CD4-positive, CD25-positive, alpha-beta regulatory T cell (primary cell): ENCODE measurements around the gene PRKAG3. TPM values are rescaled to one million over a fixed set of nuclear protein-coding genes. Genes with fewer than 3 reads are reported as not detected.

ENCODE experiments used
- ATAC-seq, 2 donors: fragments of 150-1000 bp; cut with Tn5 transposase; one replicate each; pipeline ENCODE4 v1.10.0; 2021; ENCODE audit warnings: low read depth in 2 of 2, moderate number of reproducible peaks in 2 of 2, moderate library complexity in 1 of 2
- DNase-seq, 3 donors: peaks; one replicate each; pipeline versions ENCODE4 v3.0.0 to v3.0.0-alpha.2; 2012 to 2022; ENCODE audit warnings: mixed read lengths in 1 of 3
- H3K27ac ChIP-seq: one replicate; pipeline ENCODE4 v1.7.0; 2013; ENCODE audit warnings: mild to moderate bottlenecking, low read length; ENCODE audit not compliant: insufficient read depth, poor library complexity, severe bottlenecking
- H3K27me3 ChIP-seq: one replicate; pipeline ENCODE4 v1.7.0; 2013; ENCODE audit warnings: low read length; ENCODE audit not compliant: control insufficient read depth, insufficient read depth
- H3K36me3 ChIP-seq: one replicate; pipeline ENCODE4 v1.7.0; 2013; ENCODE audit warnings: mild to moderate bottlenecking, low read length, moderate library complexity; ENCODE audit not compliant: control insufficient read depth, insufficient read depth
- H3K4me1 ChIP-seq: 2 replicates; pipeline ENCODE4 v1.7.0; 2013; ENCODE audit warnings: mild to moderate bottlenecking, low read length; ENCODE audit not compliant: insufficient read depth, control insufficient read depth, poor library complexity, severe bottlenecking
- H3K4me3 ChIP-seq: one replicate; pipeline ENCODE4 v1.7.0; 2013; ENCODE audit warnings: low read depth, mild to moderate bottlenecking, low read length, moderate library complexity
- H3K9me3 ChIP-seq, 2 experiments: 1 replicate in 1 of 2; 2 replicates in 1 of 2; pipeline ENCODE4 v1.7.0; 2013; ENCODE audit warnings: low read length in 2 of 2, mild to moderate bottlenecking in 1 of 2, moderate library complexity in 1 of 2; ENCODE audit not compliant: control insufficient read depth in 2 of 2
- H3K27ac Mint-ChIP-seq, 3 donors: one replicate each; pipeline ENCODE4 v1.8.0; 2020 to 2022; ENCODE audit warnings: mild to moderate bottlenecking in 3 of 3, mixed read lengths in 3 of 3, moderate library complexity in 2 of 3
- H3K27me3 Mint-ChIP-seq: one replicate; pipeline ENCODE4 v1.8.0; 2022; ENCODE audit warnings: mild to moderate bottlenecking, mixed read lengths
- H3K36me3 Mint-ChIP-seq: one replicate; pipeline ENCODE4 v1.8.0; 2020; ENCODE audit warnings: mixed read lengths
- H3K4me1 Mint-ChIP-seq, 4 donors: one replicate each; pipeline ENCODE4 v1.8.0; 2020 to 2022; ENCODE audit warnings: mixed read lengths in 4 of 4, mild to moderate bottlenecking in 1 of 4
- H3K4me3 Mint-ChIP-seq, 4 donors: one replicate each; pipeline ENCODE4 v1.8.0; 2020 to 2022; ENCODE audit warnings: mild to moderate bottlenecking in 4 of 4, mixed read lengths in 4 of 4, moderate library complexity in 3 of 4
- H3K9me3 Mint-ChIP-seq, 7 donors: one replicate each; pipeline ENCODE4 v1.8.0; 2020 to 2022; ENCODE audit warnings: mixed read lengths in 7 of 7, mild to moderate bottlenecking in 3 of 7, moderate library complexity in 2 of 7
- polyA plus RNA-seq, 4 donors: library from polyadenylated mRNA; unstranded; fragments of 300-500 nt; fragmentation: Illumina TruSeq; gene quantifications; one replicate each; pipeline ENCODE4 v1.2.3, GENCODE V29; 2021
- total RNA-seq: library from RNA; stranded (reverse); gene quantifications from one replicate; pipeline ENCODE4 v1.2.3, GENCODE V29; 2022

Gene PRKAG3
- total and polyA plus RNA-seq, 5 donors from 2014 or later: not detected

- peaks cover 72% of the 10 kb centered on the region for H3K27me3 Mint-ChIP-seq
- no peak overlapping the region for H3K27ac ChIP-seq
- peak overlapping the region in 1 of 4 donors; percentile 40 for H3K4me3 Mint-ChIP-seq
- H3K36me3 Mint-ChIP-seq: no peaks in the 10 kb centered on the region
- H3K9me3 ChIP-seq: no peaks in the 10 kb centered on the region
- no peak overlapping the region for H3K4me3 ChIP-seq
- no peaks in the 10 kb centered on the region for H3K36me3 ChIP-seq
- no peak overlapping the region for H3K27ac Mint-ChIP-seq
- DNase-seq (no peak), ATAC-seq (no peak)
- H3K4me1 ChIP-seq: peaks cover 17% of the 10 kb centered on the region
- H3K4me1 Mint-ChIP-seq: peaks cover 0 to 32% (median 10%) of the 10 kb centered on the region in 4 donors
- peaks cover 0 to 6% (median 0%) of the 10 kb centered on the region in 7 donors for H3K9me3 Mint-ChIP-seq
- peaks cover 29% of the 10 kb centered on the region for H3K27me3 ChIP-seq
These were observed 24.7 kb upstream of the PRKAG3 start for GRCh38 chr2:218856167-218856895.

- Histone ChIP-seq H3K9me3 (no peaks in the 10 kb centered on the region), H3K4me3 (no peak overlapping the region), H3K27me3 (peaks cover 28% of the 10 kb centered on the region), H3K4me1 (peaks cover 15% of the 10 kb centered on the region), H3K27ac (no peak overlapping the region), H3K36me3 (no peaks in the 10 kb centered on the region)
- Mint-ChIP-seq H3K36me3 (no peaks in the 10 kb centered on the region), H3K4me1 (peaks cover 0 to 25% (median 7%) of the 10 kb centered on the region in 4 donors), H3K27ac (no peak overlapping the region), H3K27me3 (peaks cover 68% of the 10 kb centered on the region), H3K9me3 (peaks cover 0 to 6% (median 0%) of the 10 kb centered on the region in 7 donors), H3K4me3 (peak overlapping the region in 1 of 4 donors; percentile 40)
- no peak for DNase-seq
- ATAC-seq: no peak
These were observed 23.9 kb upstream of the PRKAG3 start for GRCh38 chr2:218855305-218856166.

GRCh38 chr2:218854860-218855259, 23.3 kb upstream of the PRKAG3 start:
- H3K9me3 ChIP-seq: no peaks in the 10 kb centered on the region
- peaks cover 24% of the 10 kb centered on the region for H3K27me3 ChIP-seq
- DNase-seq (no peak), ATAC-seq (no peak)
- H3K36me3 ChIP-seq: no peaks in the 10 kb centered on the region
- peaks cover 0 to 6% (median 0%) of the 10 kb centered on the region in 7 donors for H3K9me3 Mint-ChIP-seq
- H3K27ac Mint-ChIP-seq: no peak overlapping the region
- peaks cover 69% of the 10 kb centered on the region for H3K27me3 Mint-ChIP-seq
- peaks cover 9% of the 10 kb centered on the region for H3K4me1 ChIP-seq
- H3K36me3 Mint-ChIP-seq: no peaks in the 10 kb centered on the region
- H3K4me3 ChIP-seq: no peak overlapping the region
- H3K27ac ChIP-seq: no peak overlapping the region
- H3K4me1 Mint-ChIP-seq: peaks cover 0 to 20% (median 2%) of the 10 kb centered on the region in 4 donors
- H3K4me3 Mint-ChIP-seq: no peak overlapping the region

GRCh38 chr2:218853766-218854165, 22.2 kb upstream of the PRKAG3 start:
- DNase-seq (no peak), ATAC-seq (no peak)
- Mint-ChIP-seq H3K4me1 (peaks cover 0 to 14% (median 1%) of the 10 kb centered on the region in 4 donors), H3K36me3 (no peaks in the 10 kb centered on the region), H3K9me3 (peaks cover 0 to 3% (median 0%) of the 10 kb centered on the region in 7 donors), H3K27me3 (peaks cover 68% of the 10 kb centered on the region), H3K27ac (no peak overlapping the region), H3K4me3 (no peak overlapping the region)
- no peak overlapping the region for H3K27ac ChIP-seq
- H3K27me3 ChIP-seq: peaks cover 24% of the 10 kb centered on the region
- no peak overlapping the region for H3K4me3 ChIP-seq
- no peaks in the 10 kb centered on the region for H3K36me3 ChIP-seq
- H3K9me3 ChIP-seq: no peaks in the 10 kb centered on the region
- no peaks in the 10 kb centered on the region for H3K4me1 ChIP-seq

- no peaks in the 10 kb centered on the region for H3K36me3 Mint-ChIP-seq
- H3K36me3 ChIP-seq: no peaks in the 10 kb centered on the region
- DNase-seq (peak; percentile 54 to 64 (median 63)), ATAC-seq (peak; percentile 61 to 72)
- H3K9me3 Mint-ChIP-seq: peaks cover 0 to 3% (median 0%) of the 10 kb centered on the region in 7 donors
- H3K27me3 Mint-ChIP-seq: peaks cover 68% of the 10 kb centered on the region
- peaks cover 20% of the 10 kb centered on the region for H3K27me3 ChIP-seq
- H3K27ac Mint-ChIP-seq: no peak overlapping the region
- H3K9me3 ChIP-seq: no peaks in the 10 kb centered on the region
- no peak overlapping the region for H3K4me3 Mint-ChIP-seq
- H3K4me3 ChIP-seq: no peak overlapping the region
- H3K4me1 ChIP-seq: no peaks in the 10 kb centered on the region
- no peak overlapping the region for H3K27ac ChIP-seq
- peaks cover 0 to 9% (median 1%) of the 10 kb centered on the region in 4 donors for H3K4me1 Mint-ChIP-seq
These were observed 21.5 kb upstream of the PRKAG3 start for GRCh38 chr2:218852911-218853667.

GRCh38 chr2:218851286-218851685, 19.7 kb upstream of the PRKAG3 start:
- Histone ChIP-seq H3K36me3 (no peaks in the 10 kb centered on the region), H3K27ac (no peak overlapping the region), H3K9me3 (no peaks in the 10 kb centered on the region), H3K27me3 (peaks cover 15% of the 10 kb centered on the region), H3K4me1 (no peaks in the 10 kb centered on the region), H3K4me3 (no peak overlapping the region)
- Mint-ChIP-seq H3K27me3 (peaks cover 57% of the 10 kb centered on the region), H3K9me3 (peaks cover 0 to 2% (median 0%) of the 10 kb centered on the region in 7 donors), H3K36me3 (no peaks in the 10 kb centered on the region), H3K4me1 (peaks cover 0 to 6% (median 3%) of the 10 kb centered on the region in 4 donors), H3K27ac (no peak overlapping the region), H3K4me3 (no peak overlapping the region)
- DNase-seq (no peak), ATAC-seq (no peak)

GRCh38 chr2:218850796-218851195, 19.2 kb upstream of the PRKAG3 start:
- Mint-ChIP-seq H3K36me3 (no peaks in the 10 kb centered on the region), H3K27me3 (peaks cover 52% of the 10 kb centered on the region), H3K4me3 (no peak overlapping the region), H3K27ac (peak overlapping the region in 1 of 3 donors; percentile 38), H3K9me3 (peaks cover 0 to 2% (median 0%) of the 10 kb centered on the region in 7 donors), H3K4me1 (peaks cover 0 to 5% (median 2%) of the 10 kb centered on the region in 4 donors)
- no peaks in the 10 kb centered on the region for H3K9me3 ChIP-seq
- no peaks in the 10 kb centered on the region for H3K4me1 ChIP-seq
- H3K4me3 ChIP-seq: no peak overlapping the region
- ATAC-seq (no peak), DNase-seq (no peak)
- no peak overlapping the region for H3K27ac ChIP-seq
- H3K36me3 ChIP-seq: no peaks in the 10 kb centered on the region
- peaks cover 15% of the 10 kb centered on the region for H3K27me3 ChIP-seq
